SKM-1 (cell line): ENCODE data around the gene RNF121.

ENCODE experiments used
- DNase-seq: peaks from one replicate; lab custom pipeline; 2025; ENCODE audit not compliant: unreplicated experiment; lab: John Stamatoyannopoulos, UW

Gene RNF121

DNA sequence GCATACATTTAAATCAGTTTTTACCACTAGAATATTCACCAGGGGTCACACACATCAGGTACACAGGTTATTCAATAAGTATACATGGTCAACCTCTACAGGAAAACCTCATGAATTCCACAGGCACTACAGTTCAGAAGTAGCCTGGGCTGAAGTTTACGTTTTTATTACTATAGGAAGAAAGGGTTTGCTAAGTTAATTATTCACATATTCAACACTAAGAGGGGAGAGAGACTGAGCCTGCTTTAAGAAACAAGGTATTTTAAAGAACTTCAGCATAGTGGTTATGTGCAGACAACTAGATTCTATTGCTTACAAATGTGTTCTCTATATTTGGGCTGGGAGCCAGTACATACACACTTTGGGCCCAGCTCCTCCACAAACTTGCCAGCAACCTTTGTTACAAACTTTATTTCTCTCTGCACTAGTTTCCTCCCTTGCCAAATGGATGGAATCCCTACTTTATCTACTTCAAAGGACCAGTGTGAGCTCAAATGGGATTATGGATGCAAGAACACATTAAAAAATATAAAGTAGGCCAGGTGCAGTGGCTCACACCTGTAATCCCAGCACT, 101.7 kb downstream of the RNF121 start:
- DNase-seq = no peak

DNA sequence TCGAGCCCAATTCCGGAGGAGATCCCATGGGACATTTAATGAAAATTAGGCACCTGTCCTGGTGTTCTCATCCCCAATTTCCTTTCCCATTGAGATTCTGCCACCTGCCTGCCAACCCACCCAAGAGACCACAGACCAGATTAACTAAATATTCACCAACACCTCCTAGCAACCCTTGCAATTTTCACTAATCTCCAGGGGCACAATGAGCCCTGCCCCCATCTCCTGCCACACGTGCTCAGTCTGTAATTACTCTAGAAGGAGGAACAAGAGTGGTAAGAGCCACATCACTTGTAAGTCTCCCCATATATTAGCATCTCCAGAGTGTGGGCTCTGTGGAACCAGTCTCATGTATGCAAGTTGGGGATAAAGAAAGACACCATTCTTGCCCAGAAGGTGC, 107.8 kb downstream of the RNF121 start:
- DNase-seq = no peak

GRCh38 chr11:72037554-72038311, 108.9 kb downstream of the RNF121 start:
- no peak for DNase-seq

DNA sequence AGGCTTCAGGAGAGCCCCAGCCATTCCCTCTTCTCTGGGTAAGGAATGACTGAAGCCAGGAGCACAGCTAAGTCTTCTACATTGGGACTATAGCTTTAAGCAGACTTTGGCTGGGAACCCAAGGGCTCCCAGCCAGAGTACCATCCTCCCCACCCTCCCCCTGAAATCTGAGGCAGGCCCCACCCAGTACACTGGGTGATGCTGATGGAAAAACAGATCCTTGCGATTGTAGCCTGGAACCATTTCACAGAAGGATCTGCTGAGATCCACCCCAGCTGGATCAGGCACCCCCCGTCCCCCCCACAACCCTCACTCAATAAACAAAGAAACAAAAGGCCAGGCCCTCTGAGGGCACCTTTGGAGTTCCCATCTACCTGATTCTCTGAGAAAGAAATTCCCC, 109.6 kb downstream of the RNF121 start:
- DNase-seq = no peak

DNA sequence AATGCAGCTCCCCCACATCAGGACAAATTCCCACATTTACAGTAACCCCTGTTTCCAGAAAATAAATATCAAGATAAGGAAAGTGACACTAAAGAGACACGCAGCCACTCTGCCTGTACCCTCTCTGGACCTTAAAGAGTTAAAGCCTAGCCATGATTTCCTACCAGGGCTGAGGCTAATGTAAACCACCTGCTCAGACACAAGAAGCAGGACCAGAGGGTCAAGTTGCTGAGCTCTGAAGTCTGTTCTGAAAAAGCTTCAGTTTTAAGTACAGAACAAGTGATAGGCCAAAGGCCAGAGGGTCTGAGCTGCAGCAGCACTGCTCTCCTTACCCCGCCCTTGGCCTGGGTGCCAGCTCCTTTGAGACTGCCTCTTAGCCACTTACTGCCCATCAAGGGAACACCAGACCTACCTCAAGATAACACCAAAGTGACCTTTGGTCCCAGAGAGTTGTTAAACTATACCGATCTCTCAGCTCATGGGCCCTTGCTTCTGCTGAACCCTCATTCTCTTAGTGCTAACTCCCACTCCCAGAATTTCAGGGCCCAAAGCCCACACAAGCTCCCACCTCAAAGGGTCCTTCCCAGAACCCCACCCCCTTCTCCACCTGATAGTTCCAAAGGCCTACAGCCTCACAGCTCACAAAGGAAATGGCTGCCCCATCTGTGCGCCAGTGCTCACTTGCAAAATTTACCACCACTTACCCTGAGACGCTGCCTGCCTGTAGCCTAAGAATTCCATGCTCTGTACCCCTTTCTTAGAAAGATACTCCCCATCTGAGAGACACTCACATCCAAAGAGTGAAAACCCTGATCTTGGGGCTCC, 110.4 kb downstream of the RNF121 start:
- DNase-seq = no peak

GRCh38 chr11:72039856-72040401, 111.1 kb downstream of the RNF121 start:
- DNase-seq = no peak

- no peak for DNase-seq
Measured at GRCh38 chr11:72040491-72041363, 111.9 kb downstream of the RNF121 start.

GRCh38 chr11:72041364-72042063, 112.7 kb downstream of the RNF121 start:
- DNase-seq = no peak

DNA sequence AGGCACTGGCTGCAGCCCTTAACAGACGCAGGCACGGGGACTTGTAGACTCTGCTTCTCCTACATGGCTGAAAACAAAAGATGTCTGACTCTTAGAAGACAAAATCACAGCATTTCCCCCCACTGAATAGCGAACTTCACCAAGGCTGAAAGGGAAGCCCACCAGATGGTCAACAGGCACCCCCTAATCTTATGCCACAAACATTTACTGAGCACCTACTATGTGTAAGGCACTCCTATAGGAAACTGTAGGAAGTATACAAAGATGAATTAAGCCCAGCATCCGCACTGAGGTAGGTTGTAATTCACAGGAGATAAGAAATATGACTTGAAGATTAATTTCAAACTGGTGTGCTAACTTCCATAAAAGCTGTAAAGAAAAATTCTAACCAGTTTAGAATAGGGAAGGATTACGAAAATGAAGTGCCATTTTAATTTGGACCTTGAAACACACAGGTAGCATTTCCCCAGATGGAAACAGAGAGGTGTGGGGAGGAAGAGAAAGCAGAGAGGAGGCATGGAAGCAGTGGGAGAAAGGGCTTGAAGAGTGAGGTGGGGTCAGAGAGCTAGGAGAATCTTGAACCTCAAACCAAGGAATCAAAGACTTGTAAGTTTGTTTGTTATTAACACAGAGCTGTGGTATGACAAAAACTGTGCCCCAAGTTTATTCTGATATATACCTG, 113.4 kb downstream of the RNF121 start:
- no peak for DNase-seq

GRCh38 chr11:72045849-72046248, 117.0 kb downstream of the RNF121 start:
- DNase-seq = no peak
